ENCODE data around the gene NUDT5.

DNA sequence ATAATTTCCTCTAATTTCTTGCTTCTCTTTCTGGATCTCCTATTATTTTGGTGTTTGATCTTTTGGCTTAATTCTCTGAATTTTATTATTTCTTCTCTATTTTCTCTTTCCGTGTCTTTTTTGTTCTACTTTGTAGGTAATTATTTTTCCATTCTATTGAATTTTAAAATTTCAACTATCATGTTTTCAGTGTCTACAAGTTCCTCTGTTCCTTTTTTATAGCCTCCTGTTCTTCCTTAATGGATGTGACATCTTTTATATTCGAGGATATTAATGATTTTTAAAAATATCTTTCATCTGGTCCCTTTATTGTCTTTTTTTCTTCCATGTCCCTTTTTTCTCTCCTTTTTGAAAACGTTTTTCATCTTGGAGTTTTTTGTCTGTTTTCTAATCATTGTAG is 11.4 kb upstream of the NUDT5 start:
- TF ChIP-seq, protein P1, sequence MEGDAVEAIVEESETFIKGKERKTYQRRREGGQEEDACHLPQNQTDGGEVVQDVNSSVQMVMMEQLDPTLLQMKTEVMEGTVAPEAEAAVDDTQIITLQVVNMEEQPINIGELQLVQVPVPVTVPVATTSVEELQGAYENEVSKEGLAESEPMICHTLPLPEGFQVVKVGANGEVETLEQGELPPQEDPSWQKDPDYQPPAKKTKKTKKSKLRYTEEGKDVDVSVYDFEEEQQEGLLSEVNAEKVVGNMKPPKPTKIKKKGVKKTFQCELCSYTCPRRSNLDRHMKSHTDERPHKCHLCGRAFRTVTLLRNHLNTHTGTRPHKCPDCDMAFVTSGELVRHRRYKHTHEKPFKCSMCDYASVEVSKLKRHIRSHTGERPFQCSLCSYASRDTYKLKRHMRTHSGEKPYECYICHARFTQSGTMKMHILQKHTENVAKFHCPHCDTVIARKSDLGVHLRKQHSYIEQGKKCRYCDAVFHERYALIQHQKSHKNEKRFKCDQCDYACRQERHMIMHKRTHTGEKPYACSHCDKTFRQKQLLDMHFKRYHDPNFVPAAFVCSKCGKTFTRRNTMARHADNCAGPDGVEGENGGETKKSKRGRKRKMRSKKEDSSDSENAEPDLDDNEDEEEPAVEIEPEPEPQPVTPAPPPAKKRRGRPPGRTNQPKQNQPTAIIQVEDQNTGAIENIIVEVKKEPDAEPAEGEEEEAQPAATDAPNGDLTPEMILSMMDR (optimal IDR thresholded peaks at IDR 0.05 in 1 of 3, IDR thresholded peaks at IDR 0.05 in 1 of 3, conservative IDR thresholded peaks at IDR 0.05 in 1 of 3; ENCODE audit: extremely low read depth in 1 of 3, insufficient read depth in 2 of 3, low read length in 3 of 3) = no peak
- no peak for TF ChIP-seq EZH2 (IDR thresholded peaks at IDR 0.05; ENCODE audit: low read length)
